HepG2 (cell line): ENCODE results near the gene ANKRD2. TPM values are rescaled to one million over a fixed set of nuclear protein-coding genes. Genes with fewer than 3 reads are reported as not detected.
A peak's percentile ranks its signal among the peaks of the same experiment; 100 is the strongest.

Source experiments
- ATAC-seq: fragments of 200-7000 bp; cut with Tn5 transposase; 3 replicates; pipeline ENCODE4 v1.9.1; 2020; ENCODE audit warnings: mild to moderate bottlenecking, moderate library complexity
- Bru-seq: library from RNA; stranded (reverse); fragments of 400-500 nt; gene quantifications from one replicate; lab custom pipeline; 2021; lab: Mats Ljungman, UMichigan
- BruChase-seq, 2 experiments: library from RNA; stranded (reverse); fragments of 400-500 nt; gene quantifications; one replicate each; lab custom pipeline; 2021; lab: Mats Ljungman, UMichigan
- BruUV-seq: library from RNA; stranded (reverse); fragments of 400-500 nt; replicated peaks from 2 replicates; lab custom pipeline; 2021; lab: Mats Ljungman, UMichigan
- CTCF ChIA-PET: fragments of 300-600 bp; formaldehyde crosslinking; extraction: SDS; loops from one replicate; lab custom pipeline; 2021; ENCODE audit warnings: low total read pairs, inconsistent platforms, low intra/inter-chr PET ratio; lab: Yijun Ruan, JAX
- POLR2A ChIA-PET: fragments of 350-600 bp; sonication (Branson Sonifier 250); formaldehyde crosslinking; loops from one replicate; lab custom pipeline; 2020; ENCODE audit warnings: antibody characterized with exemption, inconsistent platforms; lab: Yijun Ruan, JAX
- DNase-seq: peaks from one replicate; pipeline ENCODE4 v3.0.0-alpha.2; 2015; ENCODE audit warnings: low spot score
- FAIRE-seq: peaks from 3 replicates; lab custom pipeline; 2011; peaks lifted over from hg19 to GRCh38; lab: Jason Lieb, UNC
- H2AFZ ChIP-seq: one replicate; pipeline ENCODE4 v1.6.1; 2011; ENCODE audit warnings: low read length, inconsistent platforms
- H3K27ac ChIP-seq: fragments of 300-600 bp; 3 replicates; pipeline ENCODE4 v1.8.0; 2011; ENCODE audit warnings: mixed run types, mild to moderate bottlenecking, mixed read lengths, low read length, inconsistent platforms; ENCODE audit not compliant: insufficient read depth; ENCODE audit errors: extremely low read length
- H3K27me3 ChIP-seq, 2 experiments: fragments of 200-600 bp in 1 of 2; 2 replicates in 1 of 2; 3 replicates in 1 of 2; pipeline versions ENCODE4 v1.6.0 to v1.8.0; 2011; ENCODE audit warnings: low read length in 2 of 2, mild to moderate bottlenecking in 2 of 2, moderate library complexity in 2 of 2, inconsistent platforms in 1 of 2; ENCODE audit not compliant: insufficient read depth in 2 of 2, control insufficient read depth in 1 of 2
- H3K36me3 ChIP-seq, 2 experiments: fragments of 200-600 bp in 1 of 2; replicated peaks in 1 of 2; 2 replicates in 1 of 2; 3 replicates in 1 of 2; pipeline versions ENCODE4 v1.5.1 to v1.8.0; 2011; ENCODE audit warnings: low read length in 2 of 2, inconsistent platforms in 1 of 2; ENCODE audit not compliant: insufficient read depth in 2 of 2, control insufficient read depth in 1 of 2
- H3K4me1 ChIP-seq: 2 replicates; pipeline ENCODE4 v1.5.1; 2012; ENCODE audit warnings: low read length, inconsistent platforms; ENCODE audit not compliant: insufficient read depth
- H3K4me2 ChIP-seq: 2 replicates; pipeline ENCODE4 v1.6.0; 2011; ENCODE audit warnings: low read depth, low read length, inconsistent platforms
- H3K4me3 ChIP-seq, 3 experiments: fragments of 200-600 bp in 1 of 3; sonication (generic), shearing (Covaris generic) in 1 of 3; replicated peaks in 1 of 3; 2 replicates each; pipeline ENCODE4 v1.5.1; 2011 to 2016; ENCODE audit warnings: low read length in 3 of 3, inconsistent platforms in 2 of 3, low read depth in 2 of 3, mild to moderate bottlenecking in 2 of 3, control low read depth in 1 of 3, mixed read lengths in 1 of 3; ENCODE audit not compliant: insufficient read depth in 1 of 3
- H3K79me2 ChIP-seq: one replicate; pipeline ENCODE4 v1.6.1; 2011; ENCODE audit warnings: low read length, inconsistent platforms; ENCODE audit not compliant: insufficient read depth
- H3K9ac ChIP-seq: 2 replicates; pipeline ENCODE4 v1.6.0; 2011; ENCODE audit warnings: mild to moderate bottlenecking, low read depth, low read length, inconsistent platforms; ENCODE audit not compliant: insufficient read depth
- H3K9me3 ChIP-seq: 2 replicates; pipeline ENCODE4 v1.5.1; 2012; ENCODE audit warnings: mild to moderate bottlenecking, low read length
- H4K20me1 ChIP-seq: 2 replicates; pipeline ENCODE4 v1.6.0; 2011; ENCODE audit warnings: inconsistent platforms, mild to moderate bottlenecking, low read length, moderate library complexity; ENCODE audit not compliant: insufficient read depth
- AGO2 ChIP-seq: fragments of 200-400 bp; formaldehyde crosslinking; optimal IDR thresholded peaks from 2 replicates; pipeline ENCODE3; 2017; ENCODE audit warnings: mild to moderate bottlenecking, low read depth, low read length, moderate library complexity
- CEBPB ChIP-seq: IDR thresholded peaks from 2 replicates; pipeline ENCODE4 v1.6.1; 2011; ENCODE audit warnings: low read depth, low read length, improper control_type of control experiment, borderline replicate concordance
- CTCF ChIP-seq: sonication (generic); formaldehyde crosslinking; IDR thresholded peaks from 2 replicates; pipeline ENCODE4 v1.5.0; 2020; ENCODE audit warnings: mild to moderate bottlenecking, missing genetic modification reagents, moderate library complexity
- ELF1 ChIP-seq: sonication (generic); formaldehyde crosslinking; IDR thresholded peaks from 2 replicates; pipeline ENCODE4 v1.4.0; 2020; ENCODE audit warnings: missing genetic modification reagents
- FOXO1 ChIP-seq: sonication (generic); formaldehyde crosslinking; IDR thresholded peaks from 2 replicates; pipeline ENCODE4 v1.4.0; 2020; ENCODE audit warnings: missing genetic modification reagents
- FOXP1 ChIP-seq, 2 experiments: fragments of 450-650 bp in 1 of 2; IDR thresholded peaks; 2 replicates each; pipeline ENCODE4 v1.6.1; 2017 to 2018; ENCODE audit warnings: antibody characterized with exemption in 1 of 2
- KDM2A ChIP-seq: sonication (generic); formaldehyde crosslinking; IDR thresholded peaks from 2 replicates; pipeline ENCODE4 v1.4.0; 2020; ENCODE audit warnings: low read depth, missing genetic modification reagents, borderline replicate concordance
- NFE2L2 ChIP-seq: fragments of 150-350 bp; IDR thresholded peaks from 2 replicates; pipeline ENCODE4 v1.6.1; 2014; ENCODE audit warnings: low read length
- SMC3 ChIP-seq: IDR thresholded peaks from 2 replicates; pipeline ENCODE4 v1.6.1; 2011; ENCODE audit warnings: low read length, improper control_type of control experiment
- THAP11 ChIP-seq: IDR thresholded peaks from 2 replicates; pipeline ENCODE4 v1.6.1; 2016; ENCODE audit warnings: missing biosample characterization, missing genetic modification reagents
- XRCC5 ChIP-seq: fragments of 200-400 bp; formaldehyde crosslinking; optimal IDR thresholded peaks from 2 replicates; pipeline ENCODE3; 2017; ENCODE audit warnings: mild to moderate bottlenecking, low read length
- ZNF20 ChIP-seq: sonication (generic); formaldehyde crosslinking; IDR thresholded peaks from 2 replicates; pipeline ENCODE4 v1.4.0; 2020; ENCODE audit warnings: mild to moderate bottlenecking, moderate library complexity, missing genetic modification reagents
- ZNF230 ChIP-seq: sonication (generic); formaldehyde crosslinking; IDR thresholded peaks from 2 replicates; pipeline ENCODE4 v1.4.0; 2020; ENCODE audit warnings: mild to moderate bottlenecking, missing genetic modification reagents
- ZNF350 ChIP-seq: sonication (generic); formaldehyde crosslinking; IDR thresholded peaks from 2 replicates; pipeline ENCODE4 v1.4.0; 2020; ENCODE audit warnings: mild to moderate bottlenecking, low read depth, missing genetic modification reagents, borderline replicate concordance
- ZNF451 ChIP-seq: sonication (generic); formaldehyde crosslinking; IDR thresholded peaks from 2 replicates; pipeline ENCODE4 v1.5.0; 2020; ENCODE audit warnings: mild to moderate bottlenecking, missing genetic modification reagents
- ZNF543 ChIP-seq: sonication (generic); formaldehyde crosslinking; IDR thresholded peaks from 2 replicates; pipeline ENCODE4 v1.4.0; 2020; ENCODE audit warnings: mild to moderate bottlenecking, missing genetic modification reagents
- whole genome bisulfite sequencing: methylation state at CpG from one replicate; pipeline ENCODE4 v1.1.6; 2017; ENCODE audit warnings: low lambda C conversion rate; 5-methylcytosine and 5-hydroxymethylcytosine counted together
- in situ Hi-C: cut with HindIII; loops from 2 replicates; pipeline ENCODE4 v1.10.0; 2017; ENCODE audit warnings: low pct_unique_long_range_greater_than_20kb; ENCODE audit not compliant: extremely low pct_ligation_motif_present
- intact Hi-C: fragments of 100-400 bp; cut with micrococcal nuclease; formaldehyde crosslinking; loops from one replicate; pipeline ENCODE4 v1.10.0; 2022; ENCODE audit not compliant: unreplicated experiment
- long read RNA-seq, 2 experiments: library from RNA in 1 of 2; library from polyadenylated mRNA in 1 of 2; stranded (forward) in 1 of 2; unstranded in 1 of 2; transcript quantifications; one replicate each; pipeline ENCODE4 v2.0.0, GENCODE V29; 2019 to 2022
- polyA minus RNA-seq, 3 experiments: library from RNA; depleted of rRNA, polyadenylated mRNA; stranded (reverse); fragments of >200 nt; gene quantifications; 2 replicates each; pipeline ENCODE4 v1.2.3, GENCODE V29; 2011; ENCODE audit warnings: low replicate concordance in 1 of 3
- polyA plus RNA-seq, 8 experiments: library from polyadenylated mRNA; depleted of rRNA in 3 of 8; stranded (reverse) in 7 of 8; unstranded in 1 of 8; fragments of >200 nt; fragmentation: Illumina TruSeq in 4 of 8; extraction: Trizol in 4 of 8; gene quantifications; 2 replicates each; pipeline versions ENCODE4 v1.2.1 to v1.2.3, GENCODE V29; 2011 to 2016; ENCODE audit warnings: low read depth in 4 of 8, missing spikeins in 1 of 8, mixed read lengths in 1 of 8; ENCODE audit not compliant: insufficient read depth in 1 of 8
- total RNA-seq, 5 experiments: library from RNA; depleted of rRNA; stranded (reverse); fragments of >200 nt; fragmentation: Illumina TruSeq; extraction: Trizol; gene quantifications; 2 replicates each; pipeline ENCODE4 v1.2.3, GENCODE V29; 2016; ENCODE audit warnings: low read depth in 1 of 5
- TF ChIP-seq, protein P1 (sequence below): IDR thresholded peaks from 2 replicates; pipeline ENCODE4 v1.6.1; 2012; ENCODE audit warnings: inconsistent platforms

Gene ANKRD2
- total RNA-seq (2016; rRNA removed; fragmentation: Illumina TruSeq; extraction: Trizol) (not detected in 2 replicates), polyA plus RNA-seq (2011; rRNA removed) (not detected in 2 replicates), polyA minus RNA-seq (2011; rRNA and poly(A)+ RNA removed; ENCODE audit: low replicate concordance) (0.09 TPM in 1 of 2 replicates, not detected in the other), Bru-seq, nascent RNA (percentile 8 among the genes with signal in this experiment), BruChase-seq, experiment 1, labeled RNA remaining after a 6-hour chase (percentile 20 among the genes with signal in this experiment), BruChase-seq, experiment 2, labeled RNA remaining after a 2-hour chase (percentile 15 among the genes with signal in this experiment)
- total RNA-seq (2016; cell fraction: cytosol; rRNA removed; fragmentation: Illumina TruSeq; extraction: Trizol; ENCODE audit: low read depth): not detected in 2 replicates
- not detected in 2 replicates for total RNA-seq (2016; cell fraction: insoluble cytoplasmic fraction; rRNA removed; fragmentation: Illumina TruSeq; extraction: Trizol)
- not detected in 2 replicates for total RNA-seq (2016; cell fraction: membrane; rRNA removed; fragmentation: Illumina TruSeq; extraction: Trizol)
- total RNA-seq (2016; cell fraction: nucleus; rRNA removed; fragmentation: Illumina TruSeq; extraction: Trizol): not detected in 2 replicates
- polyA plus RNA-seq (2011; cell fraction: cytosol; rRNA removed): not detected in 2 replicates
- not detected in 2 replicates for polyA plus RNA-seq (2011; cell fraction: nucleus; rRNA removed)
- polyA plus RNA-seq (2012): not detected in 2 replicates
- not detected in 2 replicates for polyA plus RNA-seq (2016; cell fraction: cytosol; fragmentation: Illumina TruSeq; extraction: Trizol; ENCODE audit: low read depth)
- polyA plus RNA-seq (2016; cell fraction: insoluble cytoplasmic fraction; fragmentation: Illumina TruSeq; extraction: Trizol; ENCODE audit: low read depth): not detected in 2 replicates
- not detected in 2 replicates for polyA plus RNA-seq (2016; cell fraction: membrane; fragmentation: Illumina TruSeq; extraction: Trizol; ENCODE audit: low read depth)
- polyA plus RNA-seq (2016; cell fraction: nucleus; fragmentation: Illumina TruSeq; extraction: Trizol; ENCODE audit: insufficient read depth, low read depth): not detected in 2 replicates
- polyA minus RNA-seq (2011; cell fraction: cytosol; rRNA and poly(A)+ RNA removed): not detected in 2 replicates
- polyA minus RNA-seq (2011; cell fraction: nucleus; rRNA and poly(A)+ RNA removed): not detected in 2 replicates
- long read RNA-seq, experiment 1: 0 reads
- long read RNA-seq, experiment 2: 0 reads

- H3K79me2 ChIP-seq: no peaks in the 10 kb centered on the region
- ChIA-PET POLR2A (interaction anchor here (1.2 to 2.1 kb wide), 3 partner anchors 12 to 103 kb away, joined by 3 to 10 read pairs (median 8); partner anchors contain the start of genes HOGA1 and PI4K2A), CTCF (interaction anchor here (0.9 to 2.7 kb wide), 3 partner anchors 38 to 159 kb away, joined by 3 to 46 read pairs (median 7); no protein-coding TSS in a partner anchor)
- no TSS peak for BruUV-seq
- no peaks in the 10 kb centered on the region for H4K20me1 ChIP-seq
- H2AFZ ChIP-seq: no peak within 1 kb of the TSS
- H3K36me3 ChIP-seq: peaks cover 3 to 8% of the 10 kb centered on the region in 2 experiments; a peak in 3 of 5 replicates
- H3K4me3 ChIP-seq: no peak within 1 kb of the TSS
- no peak within 1 kb of the TSS for H3K27ac ChIP-seq
- H3K4me2 ChIP-seq: no peak within 1 kb of the TSS; the same call in 1 of the 2 replicates
- WGBS: 75% methylated on average over 9 of the region's 16 CpGs
- H3K4me1 ChIP-seq: peaks cover 17% of the 10 kb centered on the region
- ATAC-seq (peak; percentile 91), DNase-seq (peak; percentile 66), FAIRE-seq (peak; percentile 93)
- H3K9ac ChIP-seq: no peak within 1 kb of the TSS
- in situ Hi-C loops (loop anchor here (5.0 kb wide), 1 partner anchor 40 kb away; no protein-coding TSS in a partner anchor), intact Hi-C loops (loop anchor here (1.0 kb wide), 1 partner anchor 40 kb away; no protein-coding TSS in a partner anchor)
- H3K27me3 ChIP-seq: no peaks in the 10 kb centered on the region
- H3K9me3 ChIP-seq: no peaks in the 10 kb centered on the region
- 0 out of 2 replicates have a peak, but pooled peaks have one; percentile 43 for TF ChIP-seq ELF1
- 0 out of 2 replicates have a peak, but pooled peaks have one; percentile 37 for TF ChIP-seq KDM2A
- TF ChIP-seq FOXO1 (CRISPR knock-in tag): no peak
- TF ChIP-seq XRCC5: peak; percentile 69
- no peak for TF ChIP-seq NFE2L2
- TF ChIP-seq CEBPB: peak; percentile 63; the same call in 1 of the 2 replicates
- 0 out of 2 replicates have a peak, but pooled peaks have one; percentile 33 for TF ChIP-seq THAP11 (CRISPR knock-in tag)
- TF ChIP-seq AGO2: peak; percentile 38
- TF ChIP-seq ZNF350 (CRISPR knock-in tag): 0 out of 2 replicates have a peak, but pooled peaks have one; percentile 28
- TF ChIP-seq CTCF (CRISPR knock-in tag): peak; percentile 97
- TF ChIP-seq ZNF543 (CRISPR knock-in tag): no peak
- TF ChIP-seq, protein P1, sequence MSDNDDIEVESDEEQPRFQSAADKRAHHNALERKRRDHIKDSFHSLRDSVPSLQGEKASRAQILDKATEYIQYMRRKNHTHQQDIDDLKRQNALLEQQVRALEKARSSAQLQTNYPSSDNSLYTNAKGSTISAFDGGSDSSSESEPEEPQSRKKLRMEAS: peak; percentile 41; the same call in 1 of the 2 replicates
- peak; percentile 92 for TF ChIP-seq SMC3
- 0 out of 2 replicates have a peak, but pooled peaks have one; percentile 55 for TF ChIP-seq ZNF230
- TF ChIP-seq ZNF20 (CRISPR knock-in tag): no peak
- no peak for TF ChIP-seq FOXP1 (IDR thresholded peaks at IDR 0.05)
- TF ChIP-seq FOXP1 (CRISPR knock-in tag; IDR thresholded peaks at IDR 0.05): no peak
- TF ChIP-seq ZNF451 (CRISPR knock-in tag): 0 out of 2 replicates have a peak, but pooled peaks have one; percentile 20
Measured at GRCh38 chr10:97572214-97572989, at the start of gene ANKRD2. Gene ANKRD2, plus strand, starts transcription at chr10:97572779. Its CDS starts 10 bp downstream, at chr10:97572789.
